Mucosa of descending colon (tissue), 3 donors: Measurements from ENCODE around the gene DCP2. TPM values are rescaled to one million over a fixed set of nuclear protein-coding genes. Genes with fewer than 3 reads are reported as not detected.

Source experiments
- ATAC-seq: fragments of 200-7000 bp; cut with Tn5 transposase; one replicate; pipeline ENCODE4 v1.9.1; 2020; ENCODE audit warnings: mild to moderate bottlenecking, moderate library complexity
- DNase-seq, 3 donors: peaks; one replicate each; pipeline ENCODE4 v3.0.0-alpha.2; 2020
- H3K36me3 ChIP-seq: fragments of 200-600 bp; one replicate; pipeline ENCODE4 v1.8.0; 2021; ENCODE audit warnings: low read depth, mild to moderate bottlenecking
- H3K4me1 ChIP-seq: fragments of 200-600 bp; one replicate; pipeline ENCODE4 v1.8.0; 2021; ENCODE audit warnings: low read depth, mild to moderate bottlenecking
- H3K4me3 ChIP-seq: fragments of 200-600 bp; one replicate; pipeline ENCODE4 v1.8.0; 2021; ENCODE audit warnings: mild to moderate bottlenecking
- H3K9me3 ChIP-seq: fragments of 200-600 bp; one replicate; pipeline ENCODE4 v1.8.0; 2021; ENCODE audit warnings: mild to moderate bottlenecking
- intact Hi-C, 2 donors: fragments of 100-400 bp; cut with DNase I in 1 of 2; cut with micrococcal nuclease in 1 of 2; formaldehyde crosslinking; loops; one replicate each; pipeline versions ENCODE4 v1.11.0 to v1.11.1; 2022; cut with DNase I, micrococcal nuclease
- total RNA-seq, 3 donors: library from RNA; stranded (reverse); fragmentation: NEBNext Ultra II Directional in 2 of 3; extraction: Animal tissue kit (Norgen Biotek cat#: 25700) in 2 of 3; gene quantifications; one replicate each; pipeline versions ENCODE4 v1.2.1 to v1.2.4, GENCODE V29; 2021 to 2023
- TF ChIP-seq, protein P1 (sequence below): fragments of 200-600 bp; IDR thresholded peaks from one replicate; pipeline ENCODE4 v1.8.0; 2022; ENCODE audit warnings: antibody characterized with exemption, mild to moderate bottlenecking
- donor health status: DM: no; HTN: no; CAD: no; lungs with moderate emphysema.
- donor health status: DM: no; HTN: no; CAD: no.
- donor health status: DM: no; HTN: yes; CAD: no.

DCP2 gene
- total RNA-seq, 3 donors from 2014 or later, result 29.3 to 36.4 (median 35.4) TPM

DNA sequence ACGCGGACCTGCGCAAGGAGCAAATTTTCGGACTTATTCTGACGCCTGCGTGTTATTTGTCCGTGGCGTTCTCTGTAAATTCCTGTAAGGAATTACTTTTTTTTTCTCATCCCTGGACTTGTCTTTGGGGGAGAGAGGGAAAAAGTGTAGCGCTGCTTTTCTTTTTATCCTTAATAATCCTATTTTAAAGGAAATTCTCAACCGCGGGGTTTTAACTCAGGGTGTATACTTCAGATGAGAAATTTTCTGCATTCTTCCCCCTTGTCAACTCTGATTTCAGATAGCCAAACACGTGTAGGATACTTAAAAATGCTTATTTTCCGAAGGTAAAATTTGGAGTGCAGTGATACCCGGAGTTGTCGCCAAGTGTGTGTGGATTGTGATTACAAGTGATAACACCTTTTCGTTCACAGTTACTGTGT is 853 bp downstream of the DCP2 start:
- TF ChIP-seq, protein P1, sequence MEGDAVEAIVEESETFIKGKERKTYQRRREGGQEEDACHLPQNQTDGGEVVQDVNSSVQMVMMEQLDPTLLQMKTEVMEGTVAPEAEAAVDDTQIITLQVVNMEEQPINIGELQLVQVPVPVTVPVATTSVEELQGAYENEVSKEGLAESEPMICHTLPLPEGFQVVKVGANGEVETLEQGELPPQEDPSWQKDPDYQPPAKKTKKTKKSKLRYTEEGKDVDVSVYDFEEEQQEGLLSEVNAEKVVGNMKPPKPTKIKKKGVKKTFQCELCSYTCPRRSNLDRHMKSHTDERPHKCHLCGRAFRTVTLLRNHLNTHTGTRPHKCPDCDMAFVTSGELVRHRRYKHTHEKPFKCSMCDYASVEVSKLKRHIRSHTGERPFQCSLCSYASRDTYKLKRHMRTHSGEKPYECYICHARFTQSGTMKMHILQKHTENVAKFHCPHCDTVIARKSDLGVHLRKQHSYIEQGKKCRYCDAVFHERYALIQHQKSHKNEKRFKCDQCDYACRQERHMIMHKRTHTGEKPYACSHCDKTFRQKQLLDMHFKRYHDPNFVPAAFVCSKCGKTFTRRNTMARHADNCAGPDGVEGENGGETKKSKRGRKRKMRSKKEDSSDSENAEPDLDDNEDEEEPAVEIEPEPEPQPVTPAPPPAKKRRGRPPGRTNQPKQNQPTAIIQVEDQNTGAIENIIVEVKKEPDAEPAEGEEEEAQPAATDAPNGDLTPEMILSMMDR, result no peak
- intact Hi-C loops, result no loop called here

DNA sequence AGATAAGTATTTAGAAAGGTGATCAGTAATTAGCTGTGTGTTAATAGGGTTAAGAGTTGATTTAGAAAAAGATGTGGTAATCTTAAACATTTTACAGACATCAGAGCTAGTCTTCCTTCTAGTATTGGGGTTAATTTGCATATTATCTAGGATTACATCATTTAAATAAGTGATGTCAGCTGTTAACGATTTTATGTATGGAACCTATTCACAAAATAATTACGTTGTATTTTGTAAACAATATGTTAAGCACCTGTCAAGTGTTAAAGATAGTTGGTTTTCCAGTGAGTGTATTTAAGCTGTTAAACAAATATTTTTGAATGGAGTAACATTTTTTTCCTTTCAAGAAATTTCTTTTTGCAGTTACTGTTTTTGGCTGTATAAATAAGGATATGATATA is 2.2 kb downstream of the DCP2 start:
- no peak overlapping the region for H3K4me3 ChIP-seq
- no peak for ATAC-seq
- DNase-seq, result no peak
- intact Hi-C loops, result no loop called here
- no peaks in the 10 kb centered on the region for H3K9me3 ChIP-seq
- peaks cover 20% of the 10 kb centered on the region for H3K4me1 ChIP-seq
- TF ChIP-seq, protein P1, result no peak
- H3K36me3 ChIP-seq, result no peaks in the 10 kb centered on the region

More for the DNA sequence above, 853 bp downstream of the DCP2 start:
- no peaks in the 10 kb centered on the region for H3K36me3 ChIP-seq
- DNase-seq (no peak), ATAC-seq (no peak)
- H3K4me1 ChIP-seq, result peaks cover 20% of the 10 kb centered on the region
- peak overlapping the region; percentile 65 for H3K4me3 ChIP-seq
- H3K9me3 ChIP-seq, result no peaks in the 10 kb centered on the region

DNA sequence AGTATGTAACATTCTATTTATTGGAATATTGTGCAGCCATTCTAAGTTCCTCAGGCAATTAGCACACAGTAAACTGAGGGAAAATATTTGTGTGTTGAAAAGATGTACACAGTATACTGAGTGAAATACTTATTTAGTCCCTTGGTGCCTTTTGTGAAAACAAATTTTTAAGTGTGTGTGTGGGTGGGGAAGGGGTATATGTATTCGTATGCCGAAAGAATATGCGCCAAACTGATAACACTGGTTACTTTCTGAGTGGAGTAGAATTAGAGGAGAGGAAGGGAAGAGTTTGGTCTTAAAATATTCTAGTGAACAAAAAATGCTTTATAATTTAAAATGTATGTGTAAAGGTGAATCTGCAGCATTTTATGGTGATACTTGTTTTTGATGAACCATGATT is 3.1 kb downstream of the DCP2 start:
- ATAC-seq (no peak), DNase-seq (no peak)
- Histone ChIP-seq H3K9me3 (no peaks in the 10 kb centered on the region), H3K36me3 (no peaks in the 10 kb centered on the region), H3K4me1 (peaks cover 20% of the 10 kb centered on the region), H3K4me3 (no peak overlapping the region)
- intact Hi-C loops, result no loop called here
- TF ChIP-seq, protein P1, result no peak

DNA sequence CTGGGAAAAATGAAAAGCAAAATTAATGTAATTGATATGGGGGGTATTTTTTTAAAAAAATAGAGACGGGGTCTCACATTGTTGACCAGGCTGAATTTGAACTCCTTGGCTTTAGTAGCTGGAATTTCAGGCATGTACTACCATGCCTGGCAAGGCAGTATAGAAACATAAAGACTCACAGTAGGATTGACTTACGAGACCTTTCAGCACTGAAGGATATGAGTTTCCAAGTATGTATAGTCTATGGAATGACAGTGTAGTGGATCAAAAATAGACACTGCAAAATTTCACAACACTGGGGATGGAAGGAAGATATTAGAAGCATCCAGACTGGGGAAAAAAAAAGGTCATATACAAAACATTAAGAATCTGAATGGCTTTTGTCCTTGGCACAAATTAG is 6.8 kb downstream of the DCP2 start:
- intact Hi-C loops, result no loop called here
- no peak for ATAC-seq

DNA sequence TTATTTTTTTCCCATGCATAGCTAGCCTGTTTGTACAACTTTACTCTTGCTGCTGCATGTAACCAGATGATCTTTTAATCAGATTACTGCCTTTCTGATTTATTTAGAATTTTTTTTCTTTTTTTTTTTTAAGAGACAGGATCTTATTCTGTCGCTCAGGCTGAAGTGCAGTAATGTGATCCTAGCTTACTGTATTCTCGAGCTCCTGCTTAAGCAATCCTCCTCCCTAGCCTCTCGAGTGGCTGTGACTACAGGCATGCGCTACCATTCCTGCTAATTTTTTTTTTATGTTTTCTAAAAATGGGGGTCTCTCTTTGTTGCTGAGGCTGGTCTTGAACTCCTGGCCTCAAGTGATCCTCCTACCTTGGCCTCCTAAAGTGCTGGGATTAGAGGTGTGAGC is 9.6 kb downstream of the DCP2 start:
- Histone ChIP-seq H3K4me1 (no peaks in the 10 kb centered on the region), H3K36me3 (no peaks in the 10 kb centered on the region), H3K4me3 (no peak overlapping the region), H3K9me3 (no peaks in the 10 kb centered on the region)
- DNase-seq (no peak), ATAC-seq (no peak)
- TF ChIP-seq, protein P1, result no peak
- intact Hi-C loops, result no loop called here

More for the DNA sequence above, 6.8 kb downstream of the DCP2 start:
- H3K4me3 ChIP-seq, result no peak overlapping the region
- H3K4me1 ChIP-seq, result peaks cover 16% of the 10 kb centered on the region
- H3K36me3 ChIP-seq, result no peaks in the 10 kb centered on the region
- DNase-seq, result no peak
- TF ChIP-seq, protein P1, result no peak
- H3K9me3 ChIP-seq, result no peaks in the 10 kb centered on the region
